SH-SY5Y (cell line): ENCODE results near the gene NCR1.

ENCODE experiments used
- GATA2 ChIP-seq: IDR thresholded peaks from 2 replicates; pipeline ENCODE4 v1.6.1; 2011; ENCODE audit warnings: mild to moderate bottlenecking, low read depth, low read length
- GATA3 ChIP-seq: IDR thresholded peaks from 2 replicates; pipeline ENCODE4 v1.6.1; 2011; ENCODE audit warnings: low read depth, mild to moderate bottlenecking, low read length, moderate library complexity

DNA sequence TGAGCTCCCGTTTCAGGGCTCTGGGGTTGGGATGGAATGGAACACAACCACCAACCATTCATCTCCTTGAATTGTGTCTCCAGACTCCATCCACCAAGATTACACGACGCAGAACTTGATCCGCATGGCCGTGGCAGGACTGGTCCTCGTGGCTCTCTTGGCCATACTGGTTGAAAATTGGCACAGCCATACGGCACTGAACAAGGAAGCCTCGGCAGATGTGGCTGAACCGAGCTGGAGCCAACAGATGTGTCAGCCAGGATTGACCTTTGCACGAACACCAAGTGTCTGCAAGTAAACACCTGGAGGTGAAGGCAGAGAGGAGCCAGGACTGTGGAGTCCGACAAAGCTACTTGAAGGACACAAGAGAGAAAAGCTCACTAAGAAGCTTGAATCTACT is 16.4 kb upstream of the NCR1 start:
- TF ChIP-seq GATA2 (no peak), GATA3 (no peak)
